GM19397 (cell line): Measurements from ENCODE around the gene DNAJC2.
A peak's percentile ranks its signal among the peaks of the same experiment; 100 is the strongest.

ENCODE experiments used
- ATAC-seq: cut with Tn5 transposase; IDR thresholded peaks from one replicate; pipeline ENCODE4 v1.9.1; 2021; ENCODE audit warnings: mild to moderate bottlenecking, moderate library complexity; ENCODE audit not compliant: unreplicated experiment

Gene DNAJC2, protein sequence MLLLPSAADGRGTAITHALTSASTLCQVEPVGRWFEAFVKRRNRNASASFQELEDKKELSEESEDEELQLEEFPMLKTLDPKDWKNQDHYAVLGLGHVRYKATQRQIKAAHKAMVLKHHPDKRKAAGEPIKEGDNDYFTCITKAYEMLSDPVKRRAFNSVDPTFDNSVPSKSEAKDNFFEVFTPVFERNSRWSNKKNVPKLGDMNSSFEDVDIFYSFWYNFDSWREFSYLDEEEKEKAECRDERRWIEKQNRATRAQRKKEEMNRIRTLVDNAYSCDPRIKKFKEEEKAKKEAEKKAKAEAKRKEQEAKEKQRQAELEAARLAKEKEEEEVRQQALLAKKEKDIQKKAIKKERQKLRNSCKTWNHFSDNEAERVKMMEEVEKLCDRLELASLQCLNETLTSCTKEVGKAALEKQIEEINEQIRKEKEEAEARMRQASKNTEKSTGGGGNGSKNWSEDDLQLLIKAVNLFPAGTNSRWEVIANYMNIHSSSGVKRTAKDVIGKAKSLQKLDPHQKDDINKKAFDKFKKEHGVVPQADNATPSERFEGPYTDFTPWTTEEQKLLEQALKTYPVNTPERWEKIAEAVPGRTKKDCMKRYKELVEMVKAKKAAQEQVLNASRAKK

DNA sequence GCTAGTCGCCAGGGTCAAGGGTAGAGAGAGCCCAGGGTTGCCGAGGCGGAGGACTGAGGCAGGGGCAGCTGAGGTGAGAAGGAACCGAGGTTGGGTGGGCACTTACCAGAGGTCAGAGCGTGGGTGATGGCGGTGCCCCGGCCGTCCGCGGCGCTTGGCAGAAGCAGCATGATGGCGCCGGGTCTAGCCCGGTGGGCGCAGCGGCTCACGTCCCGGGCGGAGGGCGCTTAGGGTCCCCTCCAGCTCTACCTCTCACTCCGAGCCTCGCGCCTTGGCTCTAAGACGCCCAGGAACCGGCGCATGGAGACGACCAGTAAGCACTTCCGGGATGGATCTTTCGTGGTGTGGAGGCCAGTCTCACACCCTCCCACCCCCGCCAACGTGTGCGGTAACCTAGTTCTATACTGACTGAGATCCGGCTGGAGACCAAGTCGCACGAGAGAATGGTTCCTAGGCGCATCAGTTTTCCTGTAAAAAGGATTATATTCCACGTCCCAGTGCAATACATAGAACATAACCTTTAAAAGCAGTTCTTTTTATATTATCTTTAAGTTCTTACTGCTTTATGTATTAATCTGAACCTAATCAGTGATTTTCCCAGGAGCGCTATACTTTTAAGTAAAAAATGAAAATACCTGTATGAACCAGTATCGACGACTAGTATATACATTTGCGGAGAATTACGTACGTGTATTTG is at the start of gene DNAJC2:
TSS of gene DNAJC2 (minus strand) at position 315 of the 697 bp plus-strand sequence. CDS start at position 170, 145 bp downstream.
- ATAC-seq: peak; percentile 74

DNA sequence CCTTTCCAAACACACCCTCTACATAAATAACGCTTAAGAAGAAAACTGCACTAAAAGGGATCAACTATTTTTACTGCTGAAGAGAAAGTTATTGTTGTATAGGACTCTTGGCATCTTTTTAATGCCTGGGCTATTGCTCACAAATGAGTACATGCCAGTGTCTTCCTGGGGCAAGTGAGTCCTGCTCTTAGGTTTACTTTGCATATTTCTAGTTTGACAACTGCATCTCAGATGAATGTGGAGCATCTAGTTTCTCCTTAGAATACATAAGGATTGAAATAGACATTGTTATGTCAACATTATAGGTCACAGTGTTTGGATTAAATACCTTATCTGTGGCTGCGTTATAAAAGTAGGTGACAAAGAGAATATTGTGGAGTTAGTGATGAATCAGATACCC is 47.4 kb upstream of the DNAJC2 start:
- ATAC-seq: no peak

DNA sequence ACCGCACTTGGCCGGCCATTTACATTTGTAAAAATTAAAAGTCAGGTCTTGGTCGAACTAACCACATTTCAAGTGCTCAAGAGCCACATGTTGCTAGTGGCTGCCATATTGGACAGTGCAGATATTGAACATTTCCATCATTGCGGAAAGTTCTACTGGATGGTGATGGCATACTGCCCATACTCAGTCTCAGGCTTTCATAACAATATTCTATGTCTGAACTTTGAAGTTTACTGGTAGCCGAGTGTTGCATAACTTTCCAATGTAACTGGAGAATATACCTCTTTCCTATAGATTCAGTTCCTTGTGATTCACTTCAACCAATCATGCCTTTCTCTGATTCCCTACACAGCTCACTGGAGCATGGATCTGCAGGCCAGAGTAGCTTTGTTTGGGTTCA is 46.6 kb upstream of the DNAJC2 start:
- ATAC-seq: no peak

DNA sequence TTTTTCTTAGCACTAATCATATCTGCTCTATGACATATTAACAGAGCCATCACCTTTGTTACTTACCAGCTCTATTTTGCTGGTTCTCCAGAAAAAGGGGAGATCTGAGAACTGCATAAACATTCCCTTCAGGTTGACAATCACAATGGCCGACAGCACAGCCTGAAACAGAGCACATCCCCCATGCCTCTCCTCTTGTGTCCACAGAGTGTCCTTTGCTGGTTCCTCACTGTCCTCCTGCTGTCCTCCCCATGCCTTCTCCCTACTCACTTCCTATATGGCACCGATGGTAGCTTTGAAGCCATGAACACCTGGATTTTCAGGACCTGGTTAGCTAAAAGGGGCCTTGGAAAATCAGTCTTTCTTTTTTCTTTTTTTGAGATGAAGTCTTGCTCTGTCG is 44.7 kb upstream of the DNAJC2 start:
- no peak for ATAC-seq

DNA sequence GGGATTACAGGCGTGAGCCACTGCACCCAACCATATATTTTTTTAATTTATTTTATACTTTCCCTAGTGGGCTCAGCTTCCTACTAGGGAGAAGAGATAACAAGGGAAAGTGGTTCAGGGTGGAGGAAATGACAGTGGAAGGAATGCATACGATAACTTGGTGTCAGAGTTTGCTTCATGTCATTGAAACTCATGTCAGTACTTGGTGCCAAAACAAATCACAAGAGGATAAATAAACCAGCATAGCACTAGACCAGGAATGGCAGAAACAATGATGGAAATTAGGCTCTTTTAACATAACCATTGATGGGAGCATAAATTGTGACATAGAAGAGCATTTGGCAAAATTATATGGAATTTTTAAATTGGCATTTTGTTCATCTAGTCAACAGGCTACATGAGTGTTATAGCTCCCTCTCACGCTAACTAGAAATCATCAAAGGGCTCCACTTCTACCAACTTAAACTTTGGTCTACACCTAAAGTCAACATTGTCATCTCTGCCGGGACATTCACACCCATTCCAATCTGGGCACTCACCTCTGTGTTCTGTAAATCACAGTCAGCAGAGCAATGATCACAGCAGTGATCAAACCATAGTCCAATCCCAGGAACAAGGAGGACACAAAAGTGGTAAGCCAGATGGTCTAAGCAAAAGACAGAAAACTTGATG is 44.0 kb upstream of the DNAJC2 start:
- no peak for ATAC-seq

DNA sequence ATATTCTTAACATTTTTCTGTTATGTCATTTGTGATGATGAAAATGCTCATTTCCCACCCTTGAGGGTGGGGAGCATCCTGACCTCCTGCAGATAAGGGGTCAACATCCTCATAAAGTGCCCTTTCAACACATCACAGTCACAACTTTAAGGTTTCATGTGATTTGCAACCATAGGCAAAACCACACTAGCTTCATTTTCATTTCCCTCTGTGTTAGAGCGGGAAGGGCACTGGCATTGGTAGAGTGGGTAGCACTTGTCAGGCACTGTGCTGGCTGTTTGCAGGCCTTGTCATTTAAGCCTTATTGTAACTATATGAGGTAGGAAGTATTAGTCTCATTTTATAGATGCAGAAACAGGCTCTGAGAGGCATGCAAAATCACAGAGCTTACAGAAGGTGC is 42.7 kb upstream of the DNAJC2 start:
- no peak for ATAC-seq

DNA sequence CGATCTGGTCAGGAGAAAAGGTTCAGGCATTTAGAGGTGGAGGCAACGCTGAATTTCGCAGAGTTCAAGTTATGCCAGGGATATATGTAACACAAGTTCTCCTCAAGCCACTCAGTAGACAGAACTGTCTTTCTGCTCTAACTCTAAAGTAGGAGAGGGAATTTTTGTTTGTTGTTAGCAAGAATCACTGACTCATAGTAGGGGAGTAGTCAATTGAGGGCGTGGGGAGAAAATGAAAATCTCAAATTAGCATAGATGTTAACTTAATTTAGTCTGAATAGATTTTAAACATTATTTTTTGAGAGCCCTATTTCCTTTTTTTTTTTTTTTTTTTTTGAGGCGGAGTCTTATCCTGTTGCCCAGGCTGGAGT is 37.5 kb upstream of the DNAJC2 start:
- ATAC-seq: no peak

DNA sequence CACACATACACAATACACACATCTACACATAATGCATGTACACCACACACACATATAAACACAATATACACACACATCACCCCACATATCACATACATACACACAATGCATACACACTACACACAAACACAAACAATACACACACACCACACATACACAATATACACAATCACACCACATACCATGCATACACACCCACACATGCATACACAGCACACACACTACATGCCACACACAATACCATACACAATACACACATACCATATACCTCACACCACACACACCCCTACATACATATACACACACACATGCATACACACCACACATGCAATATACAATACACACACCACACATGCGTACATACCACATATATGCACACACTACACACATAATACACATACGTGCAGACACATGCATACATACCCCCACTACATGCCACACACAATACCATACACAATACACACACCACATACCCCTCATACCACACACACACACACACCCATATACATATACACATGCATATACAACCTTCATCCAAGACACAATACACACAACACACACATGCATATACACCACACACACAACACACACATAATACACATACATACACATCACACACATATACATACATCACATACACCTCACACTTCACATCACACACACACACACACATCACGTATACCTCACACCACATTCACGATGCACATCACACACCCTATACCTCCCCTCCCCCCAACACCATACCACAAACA is 36.9 kb upstream of the DNAJC2 start:
- ATAC-seq: no peak

DNA sequence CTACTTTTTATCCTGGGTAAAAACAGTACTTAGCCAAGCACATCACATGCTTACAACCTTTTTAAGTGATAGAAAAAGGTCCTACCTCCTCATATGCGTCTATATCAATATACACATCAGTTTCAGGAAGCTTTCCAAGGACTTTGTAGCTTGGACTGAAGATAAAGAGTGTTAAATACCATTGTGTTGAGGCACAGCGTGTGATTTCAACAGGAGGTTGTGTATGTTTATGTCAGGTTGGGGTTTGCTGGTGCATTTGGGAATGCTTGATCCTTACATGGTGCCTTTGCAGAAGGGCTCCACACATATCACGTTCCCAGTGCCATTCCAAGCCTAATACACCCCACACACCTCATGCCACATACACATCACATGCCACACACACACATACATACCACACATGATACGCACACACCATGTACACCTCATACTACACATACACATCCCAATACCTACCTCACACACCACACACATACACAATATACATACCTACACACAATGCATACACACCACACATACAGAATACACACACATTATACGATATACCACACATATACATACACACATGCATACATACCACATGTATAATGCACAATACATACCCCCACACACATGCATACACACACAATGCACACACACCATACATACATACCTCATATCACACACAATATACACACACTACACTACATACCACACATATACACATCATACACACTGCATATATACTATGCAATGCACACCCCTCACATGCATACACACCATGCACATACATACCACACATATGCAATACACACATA is 36.0 kb upstream of the DNAJC2 start:
- no peak for ATAC-seq

DNA sequence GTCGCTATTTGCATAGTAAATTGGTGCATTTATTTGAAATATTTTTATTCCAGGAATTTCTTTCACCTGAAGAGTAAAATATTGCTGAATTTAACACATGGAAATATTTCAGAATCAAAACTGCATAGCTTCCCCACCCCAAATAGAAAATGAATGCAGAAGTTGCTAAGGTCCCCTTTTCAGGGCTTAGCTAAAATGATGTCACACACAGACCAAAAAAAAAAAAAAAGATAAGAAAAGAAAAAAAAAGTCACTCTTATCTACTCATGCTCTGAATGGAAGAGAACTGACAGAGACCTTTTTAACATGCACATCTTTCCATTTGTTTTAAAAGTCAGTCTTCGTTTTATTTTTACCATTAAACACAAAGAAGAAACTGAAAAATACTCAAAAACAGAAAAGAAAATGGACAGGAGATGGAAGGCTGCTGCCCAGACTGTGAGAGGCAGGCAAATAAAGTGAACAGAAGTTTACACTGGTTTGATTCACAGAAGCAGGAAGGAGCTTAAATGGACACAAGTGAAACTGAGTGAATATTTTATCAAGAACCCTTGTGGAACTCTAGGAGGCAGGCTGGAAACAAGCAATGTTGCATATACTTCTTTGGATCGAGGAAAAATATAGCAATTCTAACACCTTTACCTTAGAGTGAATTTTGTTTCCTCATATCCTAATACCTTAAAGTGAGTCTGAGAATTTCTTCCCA is 34.9 kb upstream of the DNAJC2 start:
- ATAC-seq: no peak

DNA sequence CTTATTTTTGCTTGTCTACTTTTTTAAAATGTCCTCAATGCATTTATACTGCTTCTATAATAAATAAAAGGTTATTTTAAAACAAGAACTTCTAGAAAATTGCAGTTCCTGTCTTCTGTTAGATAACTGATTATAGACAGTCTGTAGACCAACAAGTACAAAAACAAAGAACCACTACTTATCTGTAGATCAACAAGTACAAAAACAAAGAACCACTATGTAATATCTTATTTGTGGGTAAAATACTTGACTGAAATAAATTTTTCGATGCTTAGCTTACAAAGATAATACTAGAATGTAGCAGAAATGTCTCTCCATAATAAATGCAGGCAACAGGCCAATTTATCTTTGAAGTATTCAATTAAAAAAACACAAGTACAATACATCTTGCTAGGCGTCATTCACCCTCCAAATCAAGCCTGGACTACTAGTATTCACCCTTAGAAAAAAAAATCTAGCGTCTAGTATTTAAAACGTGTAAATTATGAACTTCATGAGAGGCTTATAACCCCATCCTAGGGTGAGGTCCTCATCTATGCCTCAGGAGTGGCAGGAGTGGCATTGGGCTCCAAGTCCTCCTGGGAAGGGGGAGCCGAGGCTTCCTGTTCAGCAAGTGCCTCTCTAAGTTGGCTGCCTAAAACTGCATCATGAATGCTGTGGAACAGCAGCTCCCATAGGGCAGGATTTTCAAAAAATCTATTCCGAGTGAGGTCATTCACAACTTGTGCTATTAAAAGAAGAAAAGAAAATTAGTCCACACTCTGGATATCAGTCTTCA is 29.5 kb upstream of the DNAJC2 start:
- ATAC-seq: no peak

DNA sequence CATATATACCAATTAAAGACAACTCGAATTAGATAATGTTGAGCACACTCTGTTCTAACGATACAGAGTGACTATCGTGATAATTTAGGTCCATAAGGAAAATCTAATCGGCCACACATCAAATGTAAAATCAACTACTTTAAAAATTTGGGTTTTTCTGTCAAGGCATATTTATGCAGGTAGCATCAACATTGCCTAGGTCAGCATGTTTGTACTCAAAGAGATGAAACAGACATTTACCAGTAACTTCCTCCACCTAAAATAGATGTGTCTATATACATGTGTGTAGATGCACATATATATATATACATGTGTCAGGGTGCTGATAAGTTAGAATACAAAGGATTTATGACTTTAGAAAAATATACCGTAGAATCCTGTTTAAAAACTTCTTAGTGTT is 24.9 kb upstream of the DNAJC2 start:
- ATAC-seq: no peak

DNA sequence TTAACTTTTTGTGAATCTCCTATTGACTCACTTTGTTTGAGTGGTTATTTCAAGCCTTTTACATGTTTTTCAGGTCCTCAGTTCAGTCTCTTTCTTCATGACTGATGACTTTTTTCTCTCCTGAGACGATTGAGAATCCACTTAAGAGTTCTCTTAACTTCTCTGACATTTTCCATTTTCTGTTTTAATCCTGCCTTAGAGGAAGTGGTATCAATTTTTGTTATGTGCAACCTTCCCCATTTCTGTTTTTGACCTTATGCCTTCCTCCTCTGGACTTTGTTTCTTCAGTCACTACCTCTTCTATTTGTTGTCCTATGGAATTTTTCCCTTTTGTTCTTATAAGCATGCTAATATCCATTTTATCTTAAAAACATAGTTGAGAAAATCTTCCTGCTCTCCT is 5.2 kb upstream of the DNAJC2 start:
- no peak for ATAC-seq

DNA sequence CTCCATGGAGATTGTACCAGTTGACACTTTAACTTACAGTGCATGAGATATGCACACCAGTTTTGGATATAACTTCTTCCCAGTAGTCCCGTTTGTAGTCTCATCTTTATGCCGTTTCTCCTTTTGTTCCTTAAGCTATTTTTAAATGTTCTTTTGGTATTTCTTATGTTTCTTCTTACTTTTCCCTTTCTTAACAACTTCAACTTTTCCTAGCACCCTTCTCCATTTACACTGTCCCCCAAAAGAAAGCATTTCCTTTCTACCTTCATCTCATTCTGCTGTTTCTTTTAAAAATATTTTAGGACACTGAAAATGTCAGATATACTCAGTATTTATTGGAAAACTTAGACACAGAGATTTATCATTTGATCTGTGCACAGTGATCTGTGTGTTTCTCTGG is 4.4 kb upstream of the DNAJC2 start:
- ATAC-seq: no peak

DNA sequence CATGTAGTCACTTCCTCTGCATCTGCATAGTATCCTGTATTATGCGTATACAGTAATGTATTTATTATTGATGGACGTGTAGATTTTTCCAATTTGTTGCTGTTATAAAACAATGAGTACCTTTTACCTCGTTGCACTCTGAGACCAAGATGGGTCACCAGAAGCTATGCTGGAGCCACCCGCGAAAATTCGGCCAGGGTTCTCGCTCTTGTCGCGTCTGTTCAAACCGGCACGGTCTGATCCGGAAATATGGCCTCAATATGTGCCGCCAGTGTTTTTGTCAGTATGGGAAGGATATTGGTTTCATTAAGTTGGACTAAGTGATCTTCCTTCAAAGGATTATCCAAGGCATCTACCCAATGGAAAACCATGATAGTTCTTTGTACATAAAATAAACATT is 3.9 kb upstream of the DNAJC2 start:
- ATAC-seq: no peak

DNA sequence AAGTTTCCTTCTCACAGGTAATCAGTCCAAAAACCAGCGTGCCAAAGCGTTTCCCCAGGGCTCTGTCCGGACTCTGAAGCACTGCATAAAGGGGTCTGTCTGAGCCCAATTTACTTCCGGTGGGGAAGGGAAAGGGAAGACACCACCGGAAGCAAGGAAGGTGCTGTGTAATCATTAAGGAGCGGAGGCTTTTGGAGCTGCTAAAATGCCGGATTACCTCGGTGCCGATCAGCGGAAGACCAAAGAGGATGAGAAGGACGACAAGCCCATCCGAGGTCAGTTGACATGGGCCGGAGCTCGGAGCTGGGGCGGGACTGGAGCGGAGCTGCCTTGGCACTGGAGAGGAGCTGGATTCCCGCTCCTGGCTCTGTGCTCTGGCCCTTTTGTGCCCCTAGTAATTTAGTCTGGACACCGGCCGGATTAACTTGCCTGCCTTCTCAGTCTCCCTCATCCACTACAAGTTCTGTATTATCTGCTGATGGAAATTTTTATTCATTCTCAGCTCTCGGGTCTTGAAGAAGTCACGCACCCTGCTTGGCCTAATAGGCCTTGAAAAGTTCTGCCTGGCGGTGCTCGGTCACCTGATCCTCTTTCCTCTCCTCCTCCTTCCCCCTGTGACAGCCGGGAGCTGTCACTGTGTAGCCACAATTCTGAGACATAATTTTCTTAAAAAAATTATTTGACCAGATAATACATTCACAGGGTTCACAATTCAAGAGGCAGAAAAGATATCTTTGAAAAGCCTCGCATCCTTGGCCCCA is 3.1 kb upstream of the DNAJC2 start, which contains the start of gene PSMC2:
TSS of gene PSMC2 (plus strand) at position 137 of the 761 bp plus-strand sequence. CDS start at position 206, 69 bp downstream.
- peak; percentile 65 for ATAC-seq

DNA sequence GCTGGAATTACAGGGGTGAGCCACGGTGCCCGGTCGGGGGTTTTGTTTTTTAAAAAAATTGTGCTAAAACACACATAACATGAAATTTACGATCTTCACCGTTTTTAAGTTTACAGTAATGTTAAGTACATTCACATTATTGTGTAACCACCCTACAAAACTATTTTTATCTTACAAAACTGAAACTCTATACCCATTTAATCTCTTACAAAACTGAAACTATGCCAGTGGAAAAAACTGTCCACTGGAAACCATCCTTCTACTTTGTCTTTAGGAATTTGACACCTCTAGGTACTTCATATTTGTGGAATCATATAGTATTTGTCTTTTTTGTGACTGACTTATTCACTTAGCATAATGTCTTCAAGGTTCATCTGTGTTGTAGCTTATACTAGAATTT is 1.8 kb upstream of the DNAJC2 start:
- no peak for ATAC-seq
